LNCAP (cell line): Measurements from ENCODE around the gene MASP1.

Source experiments
- TF ChIP-seq, protein P1 (sequence below): fragments of 450-650 bp; IDR thresholded peaks from 2 replicates; pipeline ENCODE4 v1.5.1; 2017; ENCODE audit warnings: mild to moderate bottlenecking

The MASP1 gene

DNA sequence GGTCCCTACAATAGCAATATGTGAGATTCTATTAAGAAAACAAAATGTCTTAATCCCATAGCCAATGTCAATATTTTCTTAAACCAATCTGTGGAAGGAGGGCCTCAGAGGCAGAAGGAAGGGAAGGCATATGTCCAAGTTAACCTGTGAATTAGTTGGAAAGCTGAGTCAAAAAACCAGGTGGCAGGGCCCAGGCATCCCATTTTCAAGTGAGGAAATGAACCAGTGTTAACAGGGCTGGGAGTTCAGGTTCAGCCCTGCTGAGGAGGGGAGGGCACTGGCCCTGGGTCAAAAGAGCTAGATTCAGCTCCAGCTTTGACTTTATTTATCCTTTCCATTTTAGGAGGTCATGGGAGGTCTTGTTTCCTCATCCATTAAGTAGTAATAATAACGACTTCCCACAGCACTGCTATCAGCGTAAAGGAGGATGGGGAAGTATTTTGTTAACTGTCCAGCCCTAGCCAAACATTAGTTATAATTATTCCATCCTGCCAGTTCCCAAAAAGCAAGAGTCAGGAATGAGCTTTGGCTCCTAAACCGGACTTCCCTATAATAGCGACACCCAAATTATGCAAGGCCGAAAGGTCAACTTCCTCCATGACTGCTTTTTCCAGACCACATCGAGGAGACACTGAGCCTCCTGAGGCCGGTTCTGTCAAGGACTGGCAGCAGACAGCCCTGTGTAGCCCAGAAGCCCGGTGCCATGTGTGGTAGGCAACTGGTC lies 3.2 kb downstream of the MASP1 start:
- TF ChIP-seq, protein P1, sequence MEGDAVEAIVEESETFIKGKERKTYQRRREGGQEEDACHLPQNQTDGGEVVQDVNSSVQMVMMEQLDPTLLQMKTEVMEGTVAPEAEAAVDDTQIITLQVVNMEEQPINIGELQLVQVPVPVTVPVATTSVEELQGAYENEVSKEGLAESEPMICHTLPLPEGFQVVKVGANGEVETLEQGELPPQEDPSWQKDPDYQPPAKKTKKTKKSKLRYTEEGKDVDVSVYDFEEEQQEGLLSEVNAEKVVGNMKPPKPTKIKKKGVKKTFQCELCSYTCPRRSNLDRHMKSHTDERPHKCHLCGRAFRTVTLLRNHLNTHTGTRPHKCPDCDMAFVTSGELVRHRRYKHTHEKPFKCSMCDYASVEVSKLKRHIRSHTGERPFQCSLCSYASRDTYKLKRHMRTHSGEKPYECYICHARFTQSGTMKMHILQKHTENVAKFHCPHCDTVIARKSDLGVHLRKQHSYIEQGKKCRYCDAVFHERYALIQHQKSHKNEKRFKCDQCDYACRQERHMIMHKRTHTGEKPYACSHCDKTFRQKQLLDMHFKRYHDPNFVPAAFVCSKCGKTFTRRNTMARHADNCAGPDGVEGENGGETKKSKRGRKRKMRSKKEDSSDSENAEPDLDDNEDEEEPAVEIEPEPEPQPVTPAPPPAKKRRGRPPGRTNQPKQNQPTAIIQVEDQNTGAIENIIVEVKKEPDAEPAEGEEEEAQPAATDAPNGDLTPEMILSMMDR = no peak

GRCh38 chr3:187287256-187287655 lies 4.3 kb downstream of the MASP1 start:
- TF ChIP-seq, protein P1 = no peak

DNA sequence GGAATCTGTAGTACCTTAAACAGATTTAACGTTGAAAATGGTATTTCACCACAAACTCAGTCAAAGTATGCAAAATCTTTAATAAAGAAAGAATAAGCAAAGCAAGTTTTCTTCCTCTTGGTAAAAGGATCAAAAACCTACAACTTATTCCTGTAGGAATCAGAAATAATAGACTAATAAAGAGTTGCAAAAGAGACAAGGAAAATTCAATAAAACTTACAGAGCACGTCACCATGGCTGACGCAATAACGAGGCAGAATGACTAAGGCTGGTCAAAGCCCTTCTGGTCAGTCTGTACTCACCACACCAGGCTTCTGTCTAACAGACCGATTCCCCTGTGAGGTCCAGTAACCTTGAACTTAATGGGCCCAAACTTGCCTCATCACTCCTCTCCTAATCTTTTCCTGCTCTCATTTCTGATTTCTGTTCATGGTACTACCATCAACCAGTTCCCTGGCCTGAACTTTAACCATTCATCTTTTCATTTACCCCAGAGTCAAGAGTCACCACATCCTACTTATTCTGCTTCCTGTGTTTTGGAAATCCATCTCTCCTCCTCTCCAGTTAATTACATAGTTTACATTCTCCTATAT lies 5.0 kb downstream of the MASP1 start:
- TF ChIP-seq, protein P1 = no peak

DNA sequence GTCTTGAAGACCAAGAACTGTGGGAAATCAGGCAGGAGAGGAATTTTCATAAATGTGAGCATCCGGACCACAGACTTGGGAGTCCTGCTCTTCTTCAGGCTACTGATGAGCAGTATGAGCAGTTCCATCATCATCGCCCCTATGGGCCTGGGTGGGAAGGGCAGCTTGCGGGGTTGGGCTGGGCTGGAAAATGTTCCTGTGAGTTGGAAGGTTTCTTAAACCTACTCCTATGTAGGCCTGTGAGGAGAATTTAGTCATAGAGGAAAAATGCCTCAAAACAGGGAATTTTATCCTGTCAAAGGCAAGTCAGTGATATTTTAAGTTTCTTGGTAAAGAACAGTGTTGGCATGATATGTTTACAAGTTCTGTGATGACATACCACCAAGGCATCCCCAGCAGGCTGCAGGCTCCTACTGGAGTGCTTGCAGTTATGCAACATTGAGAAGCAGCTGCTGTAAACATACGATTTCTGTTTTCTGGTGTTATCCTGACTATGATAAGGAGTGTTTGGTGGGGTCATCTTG lies 10.3 kb downstream of the MASP1 start:
- TF ChIP-seq, protein P1 = no peak

DNA sequence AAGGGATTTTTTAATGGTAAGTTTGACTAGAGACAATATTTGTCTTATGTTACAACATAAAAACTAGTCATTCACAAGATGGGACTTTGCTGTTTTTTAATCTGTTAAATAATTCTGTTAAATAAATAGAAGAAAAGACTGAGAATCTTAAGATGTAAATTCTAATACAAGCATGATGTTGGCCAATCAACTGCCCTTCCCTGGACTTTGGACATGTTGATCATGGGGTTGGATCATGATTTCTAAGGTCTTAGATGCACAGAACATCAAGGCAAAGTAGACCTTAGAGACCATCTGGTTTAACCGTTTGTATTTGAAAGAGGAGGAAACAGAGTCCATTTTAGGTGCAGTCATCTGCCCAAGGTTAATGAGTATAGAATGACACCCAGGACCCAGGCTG lies 10.9 kb downstream of the MASP1 start:
- TF ChIP-seq, protein P1 = no peak

DNA sequence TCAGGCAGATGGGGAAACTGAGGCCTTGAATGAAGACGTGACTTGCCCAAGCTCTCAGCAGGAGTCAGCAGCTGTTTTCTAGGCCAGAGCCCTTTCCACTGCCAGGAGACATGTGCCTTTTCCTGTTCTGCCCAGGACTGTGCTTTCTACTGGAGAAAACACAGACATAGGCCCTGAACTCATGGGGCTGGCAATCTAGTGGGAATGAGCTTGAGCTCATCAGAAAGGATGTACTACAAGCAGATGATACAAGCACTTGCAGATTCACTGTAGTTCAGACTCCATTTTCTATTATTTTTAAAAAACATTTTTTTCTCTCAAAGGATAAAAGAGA lies 14.4 kb downstream of the MASP1 start:
- TF ChIP-seq, protein P1 = no peak

- TF ChIP-seq, protein P1 = no peak
Measured at GRCh38 chr3:187276397-187277128, 15.0 kb downstream of the MASP1 start.
